ENCODE results near the gene SPDYE4.
A peak's percentile ranks its signal among the peaks of the same experiment; 100 is the strongest.

Gene SPDYE4

DNA sequence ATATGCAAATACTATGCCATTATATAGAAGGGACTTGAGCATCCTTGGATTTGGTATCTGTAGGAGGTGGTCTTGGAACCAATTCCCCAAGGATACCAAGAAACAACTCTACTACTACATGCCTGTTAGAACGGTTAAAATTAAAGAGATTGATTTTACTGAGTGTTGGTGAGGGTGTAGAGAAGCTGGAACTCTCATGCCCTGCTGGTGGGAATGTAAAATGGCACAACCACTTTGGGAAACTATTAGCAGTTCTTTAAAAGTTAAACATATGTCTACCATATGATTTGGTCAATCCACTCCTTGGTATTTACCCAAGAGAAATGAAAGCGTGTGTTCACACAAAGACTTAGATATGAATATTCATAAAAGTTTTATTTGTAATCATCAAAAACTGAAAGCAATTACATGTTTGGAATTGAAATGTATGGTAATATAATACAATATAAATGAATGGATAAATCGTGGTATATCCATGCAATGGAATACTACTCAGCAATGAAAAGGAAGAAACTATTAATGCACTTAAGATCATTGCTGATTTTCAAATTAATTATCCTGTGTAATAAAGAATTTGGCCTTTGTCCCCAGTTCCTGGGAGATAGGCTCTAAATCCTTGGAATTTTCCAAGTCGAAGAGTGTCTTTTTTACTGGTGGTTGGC lies 33.0 kb upstream of the SPDYE4 start:
- Histone ChIP-seq H3K36me3 (ENCODE audit: insufficient read depth, low read length) (no peaks in the 10 kb centered on the region), H3K4me3 (no peak overlapping the region), H3K27ac (no peak overlapping the region), H3K9ac (ENCODE audit: insufficient read length) (no peak overlapping the region), H3K9me3 (ENCODE audit: low read depth, low read length) (no peaks in the 10 kb centered on the region; the same call in 1 of the 2 replicates)
- no peak for TF ChIP-seq POLR2AphosphoS5 (IDR thresholded peaks at IDR 0.05; ENCODE audit: borderline replicate concordance, low read depth, low read length)
- TF ChIP-seq EZH2 (IDR thresholded peaks at IDR 0.05), result no peak
- no peak for TF ChIP-seq FOXP2 (optimal IDR thresholded peaks at IDR 0.05; ENCODE audit: control extremely low read depth, extremely low read length, insufficient read depth)
- DNase-seq (ENCODE audit: low read depth, low spot score), result no peak

DNA sequence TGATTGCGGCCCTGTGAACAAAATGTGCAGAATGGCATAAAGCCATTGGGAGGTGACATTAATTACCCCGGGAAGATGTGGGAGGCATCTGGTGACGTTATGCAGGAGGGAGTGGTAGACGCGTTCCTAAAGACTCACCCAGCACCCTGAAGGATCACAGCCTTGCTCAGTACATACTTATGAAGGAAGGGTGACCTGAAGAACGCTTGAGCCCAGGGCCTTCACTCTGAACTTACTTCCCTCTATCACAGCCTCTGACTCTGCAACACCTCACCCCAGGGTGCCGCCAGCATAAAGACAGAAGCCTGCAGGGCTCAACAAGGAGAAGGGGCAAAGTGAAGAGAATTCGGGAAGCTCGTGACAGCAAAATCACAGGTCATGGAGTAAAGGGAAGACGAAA lies 31.4 kb upstream of the SPDYE4 start:
- Histone ChIP-seq H3K4me3 (no peak overlapping the region), H3K9me3 (ENCODE audit: low read depth, low read length) (no peaks in the 10 kb centered on the region; the same call in 1 of the 2 replicates), H3K9ac (ENCODE audit: insufficient read length) (no peak overlapping the region), H3K36me3 (ENCODE audit: insufficient read depth, low read length) (no peaks in the 10 kb centered on the region), H3K27ac (no peak overlapping the region)
- no peak for TF ChIP-seq POLR2AphosphoS5 (IDR thresholded peaks at IDR 0.05; ENCODE audit: borderline replicate concordance, low read depth, low read length)
- no peak for TF ChIP-seq FOXP2 (optimal IDR thresholded peaks at IDR 0.05; ENCODE audit: control extremely low read depth, extremely low read length, insufficient read depth)
- TF ChIP-seq EZH2 (IDR thresholded peaks at IDR 0.05), result no peak
- no peak for DNase-seq (ENCODE audit: low read depth, low spot score)

DNA sequence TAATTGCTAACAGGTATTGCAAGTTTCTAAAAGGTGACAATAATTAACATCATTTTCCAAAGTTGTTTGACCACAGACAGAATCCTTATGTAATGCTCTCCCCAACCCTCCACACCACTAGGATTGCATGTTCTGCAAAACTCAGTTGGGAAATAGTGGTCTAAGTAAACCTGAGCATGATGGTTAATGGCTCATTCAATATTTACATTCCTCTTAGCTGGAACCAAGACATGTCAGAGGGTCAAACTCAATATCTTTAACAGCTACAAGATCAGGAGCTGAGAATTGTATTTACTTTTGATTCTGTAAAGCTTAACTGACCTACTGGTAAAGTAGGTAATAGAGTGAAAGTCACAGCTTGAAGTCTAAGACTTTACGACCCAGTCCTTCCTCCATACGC lies 30.7 kb upstream of the SPDYE4 start:
- Histone ChIP-seq H3K9ac (ENCODE audit: insufficient read length) (no peak overlapping the region), H3K27ac (no peak overlapping the region), H3K4me3 (no peak overlapping the region), H3K36me3 (ENCODE audit: insufficient read depth, low read length) (no peaks in the 10 kb centered on the region), H3K9me3 (ENCODE audit: low read depth, low read length) (no peaks in the 10 kb centered on the region; the same call in 1 of the 2 replicates)
- no peak for DNase-seq (ENCODE audit: low read depth, low spot score)
- TF ChIP-seq POLR2AphosphoS5 (IDR thresholded peaks at IDR 0.05; ENCODE audit: borderline replicate concordance, low read depth, low read length) (no peak), FOXP2 (optimal IDR thresholded peaks at IDR 0.05; ENCODE audit: control extremely low read depth, extremely low read length, insufficient read depth) (no peak), EZH2 (IDR thresholded peaks at IDR 0.05) (no peak)

DNA sequence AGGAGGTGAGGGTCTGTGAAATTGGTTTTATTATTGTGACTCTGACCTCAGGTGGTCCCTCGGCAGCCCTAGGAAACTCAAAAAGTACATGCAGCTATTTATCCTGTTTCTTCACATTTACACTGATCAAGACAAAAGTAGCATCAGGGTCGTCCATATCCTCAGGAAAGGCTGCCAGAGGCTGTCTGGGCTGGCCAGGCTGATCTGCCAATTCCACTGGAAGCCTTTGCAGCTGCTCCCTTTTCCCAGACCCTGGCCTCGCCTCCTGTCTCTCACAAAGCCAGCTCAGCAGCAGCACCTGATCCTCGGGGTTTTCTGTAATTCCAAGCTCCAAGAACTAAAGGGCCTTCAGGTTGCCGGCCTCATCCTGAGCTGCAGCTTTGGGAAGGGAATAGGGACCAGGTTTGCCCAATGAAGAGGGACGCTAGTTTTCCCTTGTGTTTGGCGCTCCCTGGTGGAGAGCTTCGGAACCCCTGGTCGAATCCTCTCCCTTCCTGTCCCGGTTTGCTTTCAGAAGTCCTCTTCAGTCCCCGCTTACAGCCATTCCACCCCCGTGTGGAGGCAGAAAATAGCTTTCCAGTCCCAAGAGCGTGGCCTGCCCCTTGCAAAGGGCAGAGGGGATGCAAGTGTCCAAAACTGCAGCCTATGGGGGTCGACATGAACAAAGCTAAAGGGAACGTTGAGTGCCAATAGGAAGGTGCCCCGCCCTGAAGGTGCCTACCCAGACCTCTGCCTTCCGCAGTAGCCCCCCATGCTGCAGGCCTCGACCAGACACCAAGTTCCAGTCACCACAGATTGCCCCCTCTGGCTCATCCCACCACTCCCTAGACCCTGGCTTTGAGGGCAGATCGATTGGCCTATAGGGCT lies 27.4 kb upstream of the SPDYE4 start:
- no peak for TF ChIP-seq EZH2 (IDR thresholded peaks at IDR 0.05)
- TF ChIP-seq POLR2AphosphoS5 (IDR thresholded peaks at IDR 0.05; ENCODE audit: borderline replicate concordance, low read depth, low read length), result no peak
- TF ChIP-seq FOXP2 (optimal IDR thresholded peaks at IDR 0.05; ENCODE audit: control extremely low read depth, extremely low read length, insufficient read depth), result no peak
- DNase-seq (ENCODE audit: low read depth, low spot score), result peak; percentile 24
- Histone ChIP-seq H3K9ac (ENCODE audit: insufficient read length) (no peak overlapping the region), H3K27ac (no peak overlapping the region), H3K9me3 (ENCODE audit: low read depth, low read length) (no peaks in the 10 kb centered on the region), H3K36me3 (ENCODE audit: insufficient read depth, low read length) (no peaks in the 10 kb centered on the region), H3K4me3 (no peak overlapping the region)

DNA sequence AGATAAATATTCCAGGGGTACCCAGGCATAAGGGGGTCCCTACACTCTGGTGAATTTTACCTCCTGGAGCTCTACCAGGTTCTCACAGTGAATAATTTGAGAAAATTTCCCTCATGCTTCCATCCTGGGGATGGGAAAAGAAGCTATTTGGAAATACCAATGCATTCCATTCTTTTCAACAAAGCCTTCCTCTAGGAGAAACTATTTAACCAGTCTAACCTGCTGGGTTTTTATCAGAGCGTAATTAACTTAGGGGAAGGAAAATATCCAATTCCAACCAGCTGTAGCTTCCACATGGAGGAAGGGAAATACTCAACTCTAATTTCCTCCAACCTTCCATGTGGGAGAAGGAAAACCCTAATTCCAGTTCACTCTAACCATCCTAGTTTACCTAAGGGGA lies 23.8 kb upstream of the SPDYE4 start:
- no peak for TF ChIP-seq EZH2 (IDR thresholded peaks at IDR 0.05)
- no peak for TF ChIP-seq POLR2AphosphoS5 (IDR thresholded peaks at IDR 0.05; ENCODE audit: borderline replicate concordance, low read depth, low read length)
- TF ChIP-seq FOXP2 (optimal IDR thresholded peaks at IDR 0.05; ENCODE audit: control extremely low read depth, extremely low read length, insufficient read depth), result no peak
- H3K4me3 ChIP-seq, result no peak overlapping the region
- no peak for DNase-seq (ENCODE audit: low read depth, low spot score)
- H3K9me3 ChIP-seq (ENCODE audit: low read depth, low read length), result no peaks in the 10 kb centered on the region
- no peaks in the 10 kb centered on the region for H3K36me3 ChIP-seq (ENCODE audit: insufficient read depth, low read length)
- H3K9ac ChIP-seq (ENCODE audit: insufficient read length), result no peak overlapping the region
- H3K27ac ChIP-seq, result no peak overlapping the region

DNA sequence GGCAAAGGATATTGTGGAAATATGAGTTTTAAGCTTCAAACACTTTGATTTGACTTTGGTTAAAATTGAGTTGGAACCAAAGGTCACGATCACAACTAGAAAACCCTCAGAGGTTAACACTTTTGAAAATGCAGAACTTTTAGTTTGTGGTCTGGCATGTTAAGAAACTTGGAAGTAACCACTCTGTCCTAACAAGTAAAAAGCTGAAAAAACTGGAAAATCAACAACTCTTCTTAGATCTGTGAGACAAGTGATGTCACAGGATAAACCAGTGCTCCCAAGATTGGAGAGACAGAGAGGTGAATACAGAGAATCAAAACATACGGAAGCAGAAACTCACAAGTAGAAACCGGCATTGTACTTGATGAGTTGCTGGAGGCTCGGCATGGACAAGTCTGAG lies 23.4 kb upstream of the SPDYE4 start:
- TF ChIP-seq EZH2 (IDR thresholded peaks at IDR 0.05), result no peak
- TF ChIP-seq POLR2AphosphoS5 (IDR thresholded peaks at IDR 0.05; ENCODE audit: borderline replicate concordance, low read depth, low read length), result no peak
- no peak overlapping the region for H3K9ac ChIP-seq (ENCODE audit: insufficient read length)

DNA sequence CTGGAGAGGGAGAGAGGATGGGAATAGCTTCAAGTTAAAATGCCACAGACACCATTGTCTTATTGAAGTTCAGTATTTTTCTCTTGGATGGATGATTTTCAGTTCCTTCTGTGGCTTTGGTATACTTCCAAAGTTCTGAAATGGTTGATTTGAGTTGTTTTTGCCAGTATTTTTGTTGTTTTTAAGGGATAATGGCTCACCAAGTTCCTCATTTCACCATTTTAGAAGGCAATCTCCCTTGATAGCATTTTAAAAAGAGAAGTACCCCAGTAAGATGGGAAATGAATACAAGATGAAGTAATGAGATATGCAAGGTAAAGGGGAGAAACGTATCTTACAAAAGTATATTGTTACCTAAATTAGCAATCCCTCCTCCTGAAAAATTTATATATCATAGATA lies 18.5 kb upstream of the SPDYE4 start:
- Histone ChIP-seq H3K9ac (ENCODE audit: insufficient read length) (no peak overlapping the region), H3K4me3 (no peak overlapping the region), H3K36me3 (ENCODE audit: insufficient read depth, low read length) (no peaks in the 10 kb centered on the region), H3K9me3 (ENCODE audit: low read depth, low read length) (no peaks in the 10 kb centered on the region), H3K27ac (no peak overlapping the region)
- TF ChIP-seq FOXP2 (optimal IDR thresholded peaks at IDR 0.05; ENCODE audit: control extremely low read depth, extremely low read length, insufficient read depth) (no peak), EZH2 (IDR thresholded peaks at IDR 0.05) (no peak), POLR2AphosphoS5 (IDR thresholded peaks at IDR 0.05; ENCODE audit: borderline replicate concordance, low read depth, low read length) (no peak)
- no peak for DNase-seq (ENCODE audit: low read depth, low spot score)

More for the DNA sequence above, 23.4 kb upstream of the SPDYE4 start:
- H3K36me3 ChIP-seq (ENCODE audit: insufficient read depth, low read length), result no peaks in the 10 kb centered on the region
- no peak for DNase-seq (ENCODE audit: low read depth, low spot score)
- H3K4me3 ChIP-seq, result no peak overlapping the region
- no peak overlapping the region for H3K27ac ChIP-seq
- H3K9me3 ChIP-seq (ENCODE audit: low read depth, low read length), result no peaks in the 10 kb centered on the region

DNA sequence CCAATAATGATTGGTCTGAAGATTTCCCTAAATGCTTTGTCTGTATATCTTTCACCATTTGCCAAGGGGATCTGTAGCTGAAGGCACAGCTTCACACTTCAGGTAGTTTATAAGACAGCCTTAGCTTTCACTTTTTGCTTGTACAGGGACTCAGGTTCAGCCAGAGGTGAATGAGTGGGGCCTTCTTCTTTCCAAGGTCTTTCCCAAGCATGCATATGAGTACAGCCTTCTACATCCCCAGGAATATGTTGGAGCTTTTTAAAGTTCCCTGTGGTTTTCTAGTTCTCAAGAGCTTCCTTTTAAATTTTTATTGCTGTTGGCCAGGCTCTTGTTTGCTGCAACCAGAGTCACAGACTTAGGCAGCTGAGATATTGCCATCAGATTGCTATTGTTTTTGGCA lies 17.9 kb upstream of the SPDYE4 start:
- H3K36me3 ChIP-seq (ENCODE audit: insufficient read depth, low read length), result no peaks in the 10 kb centered on the region
- TF ChIP-seq POLR2AphosphoS5 (IDR thresholded peaks at IDR 0.05; ENCODE audit: borderline replicate concordance, low read depth, low read length) (no peak), EZH2 (IDR thresholded peaks at IDR 0.05) (no peak), FOXP2 (optimal IDR thresholded peaks at IDR 0.05; ENCODE audit: control extremely low read depth, extremely low read length, insufficient read depth) (no peak)
- no peak for DNase-seq (ENCODE audit: low read depth, low spot score)
- no peak overlapping the region for H3K9ac ChIP-seq (ENCODE audit: insufficient read length)
- no peaks in the 10 kb centered on the region for H3K9me3 ChIP-seq (ENCODE audit: low read depth, low read length)
- no peak overlapping the region for H3K27ac ChIP-seq
- H3K4me3 ChIP-seq, result no peak overlapping the region
